Right cardiac atrium (tissue), 5 donors: ENCODE results near the gene DOCK4. TPM values are rescaled to one million over a fixed set of nuclear protein-coding genes. Genes with fewer than 3 reads are reported as not detected.

ENCODE experiments used
- ATAC-seq, 2 donors: fragments of 200-7000 bp; cut with Tn5 transposase; one replicate each; pipeline versions ENCODE4 v1.8.0 to v1.9.1; 2020; ENCODE audit warnings: moderate library complexity in 2 of 2, mild to moderate bottlenecking in 1 of 2
- DNase-seq, 3 donors: peaks; one replicate each; pipeline ENCODE4 v3.0.0-alpha.2; 2020
- H3K27ac ChIP-seq: one replicate; pipeline ENCODE4 v1.5.1; 2013; ENCODE audit warnings: mild to moderate bottlenecking, low read length, control low read depth, moderate library complexity
- H3K27me3 ChIP-seq: one replicate; pipeline ENCODE4 v1.6.1; 2013; ENCODE audit not compliant: control insufficient read depth, insufficient read depth
- H3K4me1 ChIP-seq: one replicate; pipeline ENCODE4 v1.6.1; 2013; ENCODE audit warnings: low read length; ENCODE audit not compliant: control insufficient read depth, insufficient read depth
- H3K4me3 ChIP-seq: one replicate; pipeline ENCODE4 v1.5.1; 2013; ENCODE audit warnings: low read length, control low read depth
- H3K9me3 ChIP-seq: one replicate; pipeline ENCODE4 v1.6.1; 2013; ENCODE audit warnings: low read length; ENCODE audit not compliant: control insufficient read depth
- WGBS: extraction: QIAGEN DNeasy Blood & Tissue Kit; methylation state at CpG from one replicate; pipeline ENCODE4 v1.1.7; 2013; 5-methylcytosine and 5-hydroxymethylcytosine counted together
- intact Hi-C, 4 donors: fragments of 100-400 bp; cut with DNase I; formaldehyde crosslinking; loops; one replicate each; pipeline versions ENCODE4 v1.11.0 to v1.14.0; 2022 to 2023
- polyA plus RNA-seq: library from polyadenylated mRNA; stranded (reverse); fragments of 200-250 nt; gene quantifications from one replicate; pipeline ENCODE4 v1.2.3, GENCODE V29; 2013
- total RNA-seq, 4 donors: library from RNA; stranded (reverse); fragmentation: NEBNext Ultra II Directional; extraction: Animal tissue kit (Norgen Biotek cat#: 25700); gene quantifications; one replicate each; pipeline ENCODE4 v1.2.1, GENCODE V29; 2021
- donor health status: healthy with polysubstance abuse.
- donor health status: DM: no; HTN: yes; CAD: no.
- donor health status: DM: no; HTN: no; CAD: no.
- donor health status: DM: no; HTN: yes; CAD: no; lungs with severe emphysema.
- donor health status: DM: yes; HTN: yes; CAD: no.

Gene DOCK4
- total and polyA plus RNA-seq, 5 donors, result 5.7 to 19.9 (median 15.7) TPM

DNA sequence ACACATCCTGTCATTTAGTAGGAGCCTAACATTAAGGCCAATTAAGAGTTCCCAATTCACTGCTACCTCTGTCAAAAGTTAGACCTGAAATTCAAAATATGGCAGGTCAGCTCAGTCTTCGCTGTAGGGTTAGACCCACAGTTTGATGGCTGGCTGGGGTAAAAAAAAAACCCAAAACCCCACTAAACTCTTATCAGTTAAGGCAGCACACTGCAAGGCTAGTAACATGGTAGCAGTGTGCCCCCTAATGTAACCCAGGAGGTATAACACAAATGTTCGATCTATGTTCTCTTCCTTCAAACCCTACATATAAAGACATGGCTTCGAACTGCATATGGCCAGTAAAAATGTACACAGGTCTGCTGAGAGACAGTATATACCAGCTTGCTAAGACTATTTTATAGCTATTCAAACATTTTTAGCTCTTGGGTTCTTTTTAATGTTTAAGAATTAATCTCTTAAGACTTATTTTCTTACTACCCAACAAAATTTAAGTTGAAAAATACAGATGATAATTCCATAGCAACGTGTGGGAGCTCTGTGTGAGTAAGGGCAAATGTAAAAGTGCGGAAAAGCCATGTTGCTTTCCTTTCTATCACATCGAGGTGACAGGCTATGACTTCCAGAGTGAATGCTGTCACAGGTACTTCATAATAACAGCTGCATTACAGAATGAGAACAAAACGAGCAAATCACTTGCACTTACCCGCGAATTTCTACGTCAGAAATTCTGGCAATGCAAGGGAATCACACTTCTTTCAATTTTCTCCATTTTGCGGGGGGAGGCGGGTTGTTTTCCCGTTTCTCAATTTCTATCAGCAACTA, 475.5 kb downstream of the DOCK4 start:
- Histone ChIP-seq H3K9me3 (no peaks in the 10 kb centered on the region), H3K27ac (no peak overlapping the region), H3K27me3 (no peaks in the 10 kb centered on the region), H3K4me1 (no peaks in the 10 kb centered on the region), H3K4me3 (no peak overlapping the region)
- WGBS, result 90% methylated on average over 13 of the region's 13 CpGs
- intact Hi-C loops, result no loop called here
- ATAC-seq (no peak), DNase-seq (no peak)

DNA sequence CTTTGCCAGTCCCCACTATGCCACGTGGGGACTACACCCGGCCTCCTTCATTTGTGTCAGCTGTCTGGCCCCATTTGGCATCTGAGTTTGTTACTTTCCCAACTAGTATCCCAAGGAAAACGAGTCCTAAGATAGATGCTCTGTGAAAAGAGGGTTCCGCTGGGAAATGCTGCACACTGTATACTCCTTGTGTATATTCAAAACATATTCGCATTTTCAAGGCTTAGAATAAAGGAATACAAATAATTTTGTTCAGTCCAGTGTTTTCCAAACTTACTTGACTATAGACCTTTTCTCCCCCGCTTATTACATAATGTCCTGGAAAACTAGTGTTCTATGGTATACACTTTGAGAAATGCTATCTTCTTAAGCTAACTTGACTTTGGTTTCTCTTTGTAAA, 476.1 kb downstream of the DOCK4 start:
- intact Hi-C loops, result no loop called here
- Histone ChIP-seq H3K9me3 (no peaks in the 10 kb centered on the region), H3K4me1 (no peaks in the 10 kb centered on the region), H3K27ac (no peak overlapping the region), H3K4me3 (no peak overlapping the region), H3K27me3 (no peaks in the 10 kb centered on the region)
- no peak for ATAC-seq
- no peak for DNase-seq
- 79% methylated on average over 6 of the region's 6 CpGs for WGBS

DNA sequence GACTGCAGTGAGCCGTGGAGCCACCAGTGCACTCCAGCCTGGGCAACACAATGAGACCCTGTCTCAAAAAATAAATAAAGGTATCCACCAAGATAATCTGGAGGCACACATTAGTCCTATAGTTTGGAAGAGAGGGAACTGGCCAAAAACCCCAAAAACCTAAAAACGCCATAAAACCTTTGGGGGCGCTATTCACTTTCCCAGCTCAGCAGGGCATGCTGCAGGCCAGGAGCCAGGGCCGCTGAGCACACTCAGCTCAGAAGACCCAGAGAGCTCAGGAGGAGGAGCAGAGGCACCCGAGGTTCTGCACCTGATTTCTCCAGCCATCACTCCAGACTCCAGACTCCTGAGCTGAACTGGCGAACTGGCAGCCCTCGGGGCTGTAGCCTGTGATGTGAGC, 476.7 kb downstream of the DOCK4 start:
- Histone ChIP-seq H3K27me3 (no peaks in the 10 kb centered on the region), H3K9me3 (no peaks in the 10 kb centered on the region), H3K4me3 (no peak overlapping the region), H3K27ac (no peak overlapping the region), H3K4me1 (no peaks in the 10 kb centered on the region)
- DNase-seq (no peak), ATAC-seq (no peak)
- WGBS, result 86% methylated on average over 7 of the region's 7 CpGs
- intact Hi-C loops, result no loop called here

DNA sequence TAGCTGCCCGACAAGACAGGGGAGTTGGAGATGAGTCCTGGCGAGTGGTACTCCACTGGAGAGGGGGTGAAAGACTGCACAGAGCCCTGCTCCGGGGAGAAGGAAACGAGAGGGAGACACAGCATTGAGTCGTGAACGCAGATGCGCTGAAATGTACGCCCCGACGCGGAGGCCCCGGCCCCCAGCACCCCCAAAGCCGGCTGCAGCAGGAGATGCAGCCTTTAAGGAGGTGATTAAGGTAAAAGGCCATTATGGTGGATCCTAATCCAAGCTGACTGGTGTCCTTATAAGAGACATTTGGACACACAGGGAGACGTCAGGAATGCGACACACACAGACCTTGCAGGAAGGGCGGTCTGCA, 477.6 kb downstream of the DOCK4 start:
- H3K4me3 ChIP-seq, result no peak overlapping the region
- no peaks in the 10 kb centered on the region for H3K27me3 ChIP-seq
- intact Hi-C loops, result no loop called here
- no peaks in the 10 kb centered on the region for H3K9me3 ChIP-seq
- DNase-seq (no peak), ATAC-seq (no peak)
- WGBS, result 86% methylated on average over 16 of the region's 16 CpGs
- H3K27ac ChIP-seq, result no peak overlapping the region
- no peaks in the 10 kb centered on the region for H3K4me1 ChIP-seq

DNA sequence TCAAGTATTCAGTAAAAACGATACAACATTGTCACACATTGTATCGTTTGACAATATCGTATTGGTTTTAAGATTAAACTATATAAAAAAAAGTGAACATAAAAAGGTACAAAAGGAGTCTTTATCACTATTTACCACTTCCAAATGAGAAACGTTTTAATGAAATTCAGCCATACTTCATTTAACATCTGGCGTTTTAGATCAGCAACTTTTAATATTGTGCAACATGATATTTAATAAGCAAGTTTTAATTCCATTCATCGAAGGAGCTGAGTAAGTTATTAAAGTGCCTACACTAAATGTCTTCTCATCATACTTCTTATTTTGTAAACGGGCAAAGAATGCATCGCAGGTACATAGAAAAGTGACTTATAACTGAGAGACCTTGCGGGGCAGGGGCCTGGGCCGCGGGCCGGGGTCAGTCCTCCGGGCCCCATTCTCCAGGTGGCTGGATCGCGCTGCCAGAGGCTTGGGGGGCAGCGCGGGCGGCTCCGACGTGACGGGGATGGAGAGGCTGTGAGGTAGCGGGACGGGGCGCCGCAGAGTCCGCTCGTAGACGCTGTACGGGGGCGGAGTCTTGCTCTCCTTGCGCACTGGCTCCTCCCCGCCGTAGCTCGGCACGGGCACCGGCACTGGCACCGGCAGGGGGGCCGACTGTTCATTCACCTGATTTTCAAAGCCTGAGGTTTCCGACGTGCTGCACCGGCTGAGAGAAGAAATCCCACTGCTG, 478.1 kb downstream of the DOCK4 start:
- WGBS, result 84% methylated on average over 41 of the region's 41 CpGs
- peak in 1 of 3 donors; percentile 58 for DNase-seq
- Histone ChIP-seq H3K27ac (no peak overlapping the region), H3K4me1 (no peaks in the 10 kb centered on the region), H3K27me3 (no peaks in the 10 kb centered on the region), H3K4me3 (no peak overlapping the region), H3K9me3 (no peaks in the 10 kb centered on the region)
- ATAC-seq, result peak; percentile 31 to 33
- intact Hi-C loops, result no loop called here

DNA sequence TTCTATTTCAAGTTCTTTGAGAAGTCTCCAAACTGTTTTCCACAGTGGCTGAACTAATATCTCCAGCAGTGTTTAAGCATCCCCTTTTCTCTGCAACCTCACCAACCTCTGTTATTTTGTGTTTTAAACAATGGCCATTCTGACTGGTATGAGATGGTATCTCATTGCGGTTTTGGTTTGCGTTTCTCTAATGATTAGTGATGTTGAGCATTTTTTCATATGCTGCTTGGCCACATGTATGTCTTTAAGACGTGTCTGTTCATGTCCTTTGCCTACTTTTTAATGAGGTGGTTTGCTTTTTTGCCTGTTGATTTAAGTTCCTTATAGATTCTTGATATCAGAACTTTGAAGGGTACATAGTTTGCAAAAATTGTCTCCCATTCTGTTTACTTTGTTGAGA, 487.3 kb downstream of the DOCK4 start:
- H3K27me3 ChIP-seq, result no peaks in the 10 kb centered on the region
- intact Hi-C loops, result no loop called here
- 84% methylated on average over 3 of the region's 3 CpGs for WGBS
- H3K27ac ChIP-seq, result no peak overlapping the region
- ATAC-seq, result no peak
- H3K4me1 ChIP-seq, result no peaks in the 10 kb centered on the region
- H3K4me3 ChIP-seq, result no peak overlapping the region
- DNase-seq, result no peak
- H3K9me3 ChIP-seq, result no peaks in the 10 kb centered on the region

DNA sequence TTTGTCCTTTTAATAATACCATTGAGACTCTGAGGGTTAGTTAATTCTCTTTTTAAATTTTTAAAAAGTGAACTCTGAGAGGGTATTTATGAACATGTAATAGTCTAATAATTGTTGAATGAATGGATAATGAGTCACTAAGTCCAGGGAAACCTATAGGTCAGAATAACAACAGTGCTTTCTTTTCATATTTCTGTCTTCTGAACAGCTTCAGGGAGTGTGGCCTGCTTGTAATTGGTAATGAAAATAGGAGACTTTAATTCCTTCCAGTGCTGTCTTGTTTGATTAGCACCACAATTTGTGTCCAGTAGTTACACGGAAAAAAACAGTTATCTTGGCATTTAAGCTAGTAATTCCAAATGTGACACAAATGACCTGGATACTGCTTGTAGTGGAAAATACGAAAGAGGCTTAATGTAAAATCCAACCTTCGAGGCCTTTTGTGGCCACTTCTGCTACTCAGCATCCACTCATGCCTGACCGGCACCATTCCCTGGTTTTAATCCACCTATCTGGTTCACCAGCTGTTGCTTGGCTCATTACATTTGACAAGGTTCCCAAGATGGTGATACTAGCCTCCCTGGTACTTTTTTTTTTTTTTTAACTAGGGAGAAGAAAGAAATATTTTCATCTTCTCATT, 494.7 kb downstream of the DOCK4 start:
- intact Hi-C loops, result no loop called here
- no peak overlapping the region for H3K4me3 ChIP-seq

DNA sequence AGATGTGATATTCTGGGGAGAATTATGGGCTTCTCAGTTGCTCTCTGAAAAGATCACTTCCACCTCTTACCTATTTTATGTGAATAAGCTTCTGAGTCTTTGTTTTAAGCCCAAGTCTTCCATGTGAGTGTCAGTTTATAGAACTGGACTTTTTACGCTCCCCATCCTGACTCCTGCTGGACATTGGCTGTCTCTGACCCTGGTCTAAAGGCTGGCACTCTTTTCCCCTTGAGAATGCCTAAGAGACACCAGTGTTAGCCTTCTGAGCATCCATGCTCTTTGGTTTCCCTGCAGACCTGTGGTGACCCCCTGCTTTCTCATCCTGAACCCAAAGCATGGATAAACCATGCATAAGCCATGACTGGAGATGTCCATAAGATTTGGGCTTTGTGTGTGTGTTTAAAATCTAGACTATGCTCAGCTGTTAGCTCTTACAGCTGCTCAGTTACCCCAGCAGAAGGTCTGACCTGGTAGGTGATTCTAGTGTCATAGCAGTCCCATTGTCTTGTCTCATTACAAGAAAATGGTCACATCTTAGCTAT, 495.3 kb downstream of the DOCK4 start:
- Histone ChIP-seq H3K27me3 (no peaks in the 10 kb centered on the region), H3K4me3 (no peak overlapping the region), H3K27ac (no peak overlapping the region), H3K9me3 (no peaks in the 10 kb centered on the region), H3K4me1 (no peaks in the 10 kb centered on the region)
- 96% methylated on average over 1 of the region's 1 CpG for WGBS
- intact Hi-C loops, result no loop called here
- DNase-seq (no peak), ATAC-seq (no peak)

More for the DNA sequence above, 494.7 kb downstream of the DOCK4 start:
- Histone ChIP-seq H3K27ac (no peak overlapping the region), H3K9me3 (no peaks in the 10 kb centered on the region), H3K4me1 (no peaks in the 10 kb centered on the region), H3K27me3 (no peaks in the 10 kb centered on the region)
- ATAC-seq (no peak), DNase-seq (no peak)
- WGBS, result 66% methylated on average over 4 of the region's 4 CpGs

DNA sequence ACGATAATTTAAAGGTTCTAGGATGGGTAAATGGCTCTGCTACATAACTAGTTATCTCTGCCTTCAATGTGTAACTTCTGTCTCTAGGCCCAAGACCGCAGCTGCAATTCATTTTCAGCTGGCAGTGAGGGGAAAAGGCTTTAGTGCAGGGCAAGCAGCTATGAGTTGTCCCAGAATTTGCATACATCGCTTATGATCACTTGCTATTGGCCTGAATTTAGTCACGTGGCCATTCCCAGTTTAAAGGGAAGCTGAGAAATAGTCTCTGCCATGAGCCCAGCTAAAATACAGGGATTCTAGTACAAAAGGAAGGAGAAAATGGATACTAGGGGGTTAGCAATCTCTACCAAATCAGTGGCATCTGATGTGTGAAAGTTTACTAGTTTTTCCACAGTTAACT, 498.1 kb downstream of the DOCK4 start:
- intact Hi-C loops, result no loop called here

DNA sequence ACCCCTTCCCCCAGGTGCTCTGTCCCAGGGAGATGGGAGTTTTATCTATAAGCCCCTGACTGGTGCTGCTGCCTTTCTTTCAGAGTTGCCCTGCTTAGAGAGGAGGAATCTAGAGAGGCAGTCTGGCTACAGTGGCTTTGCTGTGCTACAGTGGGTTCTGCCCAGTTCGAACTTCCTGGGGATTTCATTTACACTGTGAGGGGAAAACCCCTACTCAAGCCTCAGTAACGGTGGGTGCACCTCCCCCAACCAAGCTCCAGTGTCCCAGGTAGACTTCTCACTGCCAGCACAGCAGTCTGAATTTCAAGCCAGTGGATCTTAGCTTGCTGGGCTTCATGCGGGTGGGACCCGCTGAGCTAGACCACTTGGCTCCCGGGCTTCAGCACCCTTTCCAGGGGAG, 500.4 kb downstream of the DOCK4 start:
- Histone ChIP-seq H3K27ac (no peak overlapping the region), H3K27me3 (no peaks in the 10 kb centered on the region), H3K4me1 (no peaks in the 10 kb centered on the region), H3K9me3 (no peaks in the 10 kb centered on the region), H3K4me3 (no peak overlapping the region)
- 91% methylated on average over 5 of the region's 5 CpGs for WGBS
- ATAC-seq (no peak), DNase-seq (no peak)
- intact Hi-C loops, result no loop called here

More for the DNA sequence above, 498.1 kb downstream of the DOCK4 start:
- 79% methylated on average over 4 of the region's 4 CpGs for WGBS
- Histone ChIP-seq H3K27me3 (no peaks in the 10 kb centered on the region), H3K4me3 (no peak overlapping the region), H3K27ac (no peak overlapping the region), H3K9me3 (no peaks in the 10 kb centered on the region), H3K4me1 (no peaks in the 10 kb centered on the region)
- DNase-seq, result no peak
- ATAC-seq, result no peak

DNA sequence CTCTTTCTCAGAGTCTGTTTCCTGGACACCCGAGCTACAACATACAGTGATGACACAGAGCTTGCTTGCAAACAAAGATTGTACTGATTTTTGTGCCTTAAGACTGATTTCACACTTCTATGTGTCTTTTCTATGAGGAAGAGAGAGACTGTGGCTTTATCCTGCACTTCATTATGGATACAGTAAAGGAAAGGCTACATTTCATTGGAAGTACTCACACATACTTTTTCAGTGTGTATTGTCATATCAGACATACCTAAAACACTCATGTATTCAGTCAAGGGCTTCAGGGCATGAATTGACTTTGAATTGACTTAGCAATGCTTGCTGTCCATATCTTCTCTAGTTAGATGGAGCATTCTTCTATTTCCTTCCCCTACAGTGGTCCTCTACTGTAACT, 508.4 kb downstream of the DOCK4 start:
- Histone ChIP-seq H3K27ac (no peak overlapping the region), H3K4me3 (no peak overlapping the region), H3K9me3 (no peaks in the 10 kb centered on the region), H3K27me3 (no peaks in the 10 kb centered on the region), H3K4me1 (no peaks in the 10 kb centered on the region)
- DNase-seq (no peak), ATAC-seq (no peak)
- intact Hi-C loops, result no loop called here
- WGBS, result 81% methylated on average over 1 of the region's 1 CpG
